ENCODE results near the gene THAP3. TPM values are rescaled to one million over a fixed set of nuclear protein-coding genes. Genes with fewer than 3 reads are reported as not detected.

Gene THAP3
- total and polyA plus RNA-seq, 2 experiments from 2014 or later, result 15.1 to 23.8 TPM

DNA sequence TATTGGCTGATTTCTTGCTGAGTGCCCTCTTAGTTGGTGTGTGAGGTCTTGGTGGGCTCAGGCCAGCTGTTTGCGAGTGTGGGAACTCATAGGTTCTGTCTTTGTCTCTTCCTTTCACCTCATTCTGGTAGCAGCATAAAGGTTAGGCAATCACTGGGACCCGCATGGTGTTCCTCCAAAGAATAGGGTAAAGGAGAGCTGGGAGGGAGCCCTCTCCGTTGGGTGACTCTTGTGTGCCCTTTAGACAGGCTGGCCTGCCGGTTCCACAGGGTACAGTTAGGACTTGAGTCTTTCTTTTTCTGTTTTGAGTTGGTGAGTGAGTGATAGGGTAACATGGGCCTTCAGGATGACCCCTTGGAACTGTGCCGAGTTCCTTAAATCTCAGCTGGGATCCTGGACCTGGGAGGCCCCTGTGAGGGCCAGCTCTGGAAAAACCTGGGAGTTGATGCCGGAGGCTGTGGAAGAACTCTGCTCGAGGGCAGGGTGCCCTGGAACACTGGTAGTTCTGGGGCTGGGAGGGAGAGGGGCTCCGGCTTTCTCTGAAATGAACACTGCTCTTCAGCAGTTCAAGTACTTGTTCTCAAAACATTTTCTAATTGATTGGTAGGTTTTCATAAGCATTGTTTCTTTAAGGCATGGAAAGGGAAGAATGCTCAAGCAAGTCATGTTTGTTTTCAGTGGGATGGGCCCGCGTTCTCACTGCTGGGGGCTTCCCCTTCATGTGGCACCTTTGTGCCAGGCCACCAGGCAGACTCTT is 2.1 kb upstream of the THAP3 start (continued):
- TF ChIP-seq, protein P1, sequence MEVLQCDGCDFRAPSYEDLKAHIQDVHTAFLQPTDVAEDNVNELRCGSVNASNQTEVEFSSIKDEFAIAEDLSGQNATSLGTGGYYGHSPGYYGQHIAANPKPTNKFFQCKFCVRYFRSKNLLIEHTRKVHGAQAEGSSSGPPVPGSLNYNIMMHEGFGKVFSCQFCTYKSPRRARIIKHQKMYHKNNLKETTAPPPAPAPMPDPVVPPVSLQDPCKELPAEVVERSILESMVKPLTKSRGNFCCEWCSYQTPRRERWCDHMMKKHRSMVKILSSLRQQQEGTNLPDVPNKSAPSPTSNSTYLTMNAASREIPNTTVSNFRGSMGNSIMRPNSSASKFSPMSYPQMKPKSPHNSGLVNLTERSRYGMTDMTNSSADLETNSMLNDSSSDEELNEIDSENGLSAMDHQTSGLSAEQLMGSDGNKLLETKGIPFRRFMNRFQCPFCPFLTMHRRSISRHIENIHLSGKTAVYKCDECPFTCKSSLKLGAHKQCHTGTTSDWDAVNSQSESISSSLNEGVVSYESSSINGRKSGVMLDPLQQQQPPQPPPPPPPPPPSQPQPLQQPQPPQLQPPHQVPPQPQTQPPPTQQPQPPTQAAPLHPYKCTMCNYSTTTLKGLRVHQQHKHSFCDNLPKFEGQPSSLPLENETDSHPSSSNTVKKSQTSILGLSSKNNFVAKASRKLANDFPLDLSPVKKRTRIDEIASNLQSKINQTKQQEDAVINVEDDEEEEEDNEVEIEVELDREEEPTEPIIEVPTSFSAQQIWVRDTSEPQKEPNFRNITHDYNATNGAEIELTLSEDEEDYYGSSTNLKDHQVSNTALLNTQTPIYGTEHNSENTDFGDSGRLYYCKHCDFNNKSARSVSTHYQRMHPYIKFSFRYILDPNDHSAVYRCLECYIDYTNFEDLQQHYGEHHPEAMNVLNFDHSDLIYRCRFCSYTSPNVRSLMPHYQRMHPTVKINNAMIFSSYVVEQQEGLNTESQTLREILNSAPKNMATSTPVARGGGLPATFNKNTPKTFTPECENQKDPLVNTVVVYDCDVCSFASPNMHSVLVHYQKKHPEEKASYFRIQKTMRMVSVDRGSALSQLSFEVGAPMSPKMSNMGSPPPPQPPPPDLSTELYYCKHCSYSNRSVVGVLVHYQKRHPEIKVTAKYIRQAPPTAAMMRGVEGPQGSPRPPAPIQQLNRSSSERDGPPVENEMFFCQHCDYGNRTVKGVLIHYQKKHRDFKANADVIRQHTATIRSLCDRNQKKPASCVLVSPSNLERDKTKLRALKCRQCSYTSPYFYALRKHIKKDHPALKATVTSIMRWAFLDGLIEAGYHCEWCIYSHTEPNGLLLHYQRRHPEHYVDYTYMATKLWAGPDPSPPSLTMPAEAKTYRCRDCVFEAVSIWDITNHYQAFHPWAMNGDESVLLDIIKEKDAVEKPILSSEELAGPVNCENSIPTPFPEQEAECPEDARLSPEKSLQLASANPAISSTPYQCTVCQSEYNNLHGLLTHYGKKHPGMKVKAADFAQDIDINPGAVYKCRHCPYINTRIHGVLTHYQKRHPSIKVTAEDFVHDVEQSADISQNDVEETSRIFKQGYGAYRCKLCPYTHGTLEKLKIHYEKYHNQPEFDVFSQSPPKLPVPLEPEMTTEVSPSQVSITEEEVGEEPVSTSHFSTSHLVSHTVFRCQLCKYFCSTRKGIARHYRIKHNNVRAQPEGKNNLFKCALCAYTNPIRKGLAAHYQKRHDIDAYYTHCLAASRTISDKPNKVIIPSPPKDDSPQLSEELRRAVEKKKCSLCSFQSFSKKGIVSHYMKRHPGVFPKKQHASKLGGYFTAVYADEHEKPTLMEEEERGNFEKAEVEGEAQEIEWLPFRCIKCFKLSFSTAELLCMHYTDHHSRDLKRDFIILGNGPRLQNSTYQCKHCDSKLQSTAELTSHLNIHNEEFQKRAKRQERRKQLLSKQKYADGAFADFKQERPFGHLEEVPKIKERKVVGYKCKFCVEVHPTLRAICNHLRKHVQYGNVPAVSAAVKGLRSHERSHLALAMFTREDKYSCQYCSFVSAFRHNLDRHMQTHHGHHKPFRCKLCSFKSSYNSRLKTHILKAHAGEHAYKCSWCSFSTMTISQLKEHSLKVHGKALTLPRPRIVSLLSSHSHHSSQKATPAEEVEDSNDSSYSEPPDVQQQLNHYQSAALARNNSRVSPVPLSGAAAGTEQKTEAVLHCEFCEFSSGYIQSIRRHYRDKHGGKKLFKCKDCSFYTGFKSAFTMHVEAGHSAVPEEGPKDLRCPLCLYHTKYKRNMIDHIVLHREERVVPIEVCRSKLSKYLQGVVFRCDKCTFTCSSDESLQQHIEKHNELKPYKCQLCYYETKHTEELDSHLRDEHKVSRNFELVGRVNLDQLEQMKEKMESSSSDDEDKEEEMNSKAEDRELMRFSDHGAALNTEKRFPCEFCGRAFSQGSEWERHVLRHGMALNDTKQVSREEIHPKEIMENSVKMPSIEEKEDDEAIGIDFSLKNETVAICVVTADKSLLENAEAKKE (CRISPR knock-in tag; IDR thresholded peaks at IDR 0.05), result no peak
- TF ChIP-seq STAT1 (IDR thresholded peaks at IDR 0.05; ENCODE audit: unreplicated experiment) (no peak), NANOG (IDR thresholded peaks at IDR 0.05; ENCODE audit: borderline replicate concordance) (no peak), POLR2AphosphoS5 (IDR thresholded peaks at IDR 0.05; ENCODE audit: low read depth) (no peak), EZH2phosphoT487 (IDR thresholded peaks at IDR 0.05; ENCODE audit: unreplicated experiment) (no peak), EZH2 (IDR thresholded peaks at IDR 0.05; ENCODE audit: low read depth, unreplicated experiment) (no peak), ZNF331 (CRISPR knock-in tag; IDR thresholded peaks at IDR 0.05; ENCODE audit: low read depth) (no peak)

DNA sequence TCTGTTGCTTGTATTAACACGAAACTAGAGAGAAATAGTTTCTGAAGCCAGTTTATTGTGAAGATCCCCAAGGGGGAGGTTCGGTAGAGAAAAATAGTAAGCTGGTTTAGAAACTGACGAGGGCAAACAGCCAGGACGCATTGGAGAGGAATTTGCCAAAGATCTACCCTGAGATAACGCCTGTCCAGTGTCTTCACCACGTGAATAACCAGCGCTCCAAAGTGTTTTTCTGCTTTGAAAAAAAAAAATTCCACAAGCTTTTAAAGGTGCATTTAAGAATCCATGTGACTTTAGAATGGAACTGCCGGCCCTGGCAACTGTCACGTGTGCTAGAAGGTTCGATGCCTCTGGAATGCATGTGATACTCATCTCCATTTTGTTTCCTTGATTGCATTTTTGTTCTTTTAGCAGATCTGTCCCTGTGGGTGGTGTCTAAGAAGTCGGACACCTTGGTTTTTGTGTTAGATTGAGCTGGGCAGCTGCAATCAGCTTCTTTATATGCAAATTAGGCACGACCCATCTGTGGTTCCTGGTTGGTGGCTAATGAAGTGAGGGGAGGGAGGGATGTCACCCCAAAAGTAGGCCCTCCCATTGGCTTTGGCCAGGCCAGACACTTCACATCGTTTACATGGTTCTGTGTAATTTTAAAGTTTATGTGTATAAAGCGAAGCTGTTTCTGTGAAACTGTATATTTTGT is 1.3 kb upstream of the THAP3 start:
- H3K27me3 ChIP-seq (ENCODE audit: insufficient read depth), result no peaks in the 10 kb centered on the region
- peaks cover 15% of the 10 kb centered on the region for H3K27me3 Mint-ChIP-seq (ENCODE audit: insufficient read depth, low read depth, poor library complexity)
- H2AFZ ChIP-seq, result no peak overlapping the region
- H3K4me1 Mint-ChIP-seq, result peaks cover 20% of the 10 kb centered on the region
- DNase-seq (ENCODE audit: low spot score) (no peak), ATAC-seq (no peak)
- peaks cover 34% of the 10 kb centered on the region for H3F3A ChIP-seq (replicated peaks; ENCODE audit: low read depth)
- H3K4me3 Mint-ChIP-seq, result no peak overlapping the region; the same call in 2 of the 3 replicates
- H4K20me1 ChIP-seq (replicated peaks; ENCODE audit: insufficient read depth), result peaks cover 55% of the 10 kb centered on the region
- H3K36me3 ChIP-seq (ENCODE audit: insufficient read depth), result peaks cover 21% of the 10 kb centered on the region
- peak overlapping the region; percentile 88 for H3K27ac ChIP-seq (ENCODE audit: low read depth)
- H3K36me3 Mint-ChIP-seq (ENCODE audit: low read depth), result peaks cover 57% of the 10 kb centered on the region
- H3K4me3 ChIP-seq, result no peak overlapping the region
- no peak overlapping the region for H3K27ac Mint-ChIP-seq
- H3K4me1 ChIP-seq (ENCODE audit: insufficient read depth), result peaks cover 10% of the 10 kb centered on the region
- H3K9me3 Mint-ChIP-seq, result no peaks in the 10 kb centered on the region
- H3K79me2 ChIP-seq (replicated peaks; ENCODE audit: insufficient read depth), result peaks cover 72% of the 10 kb centered on the region
- no peaks in the 10 kb centered on the region for H3K9me2 ChIP-seq (ENCODE audit: insufficient read depth)
- H3K4me2 ChIP-seq, result no peak overlapping the region
- TF ChIP-seq, protein P2, sequence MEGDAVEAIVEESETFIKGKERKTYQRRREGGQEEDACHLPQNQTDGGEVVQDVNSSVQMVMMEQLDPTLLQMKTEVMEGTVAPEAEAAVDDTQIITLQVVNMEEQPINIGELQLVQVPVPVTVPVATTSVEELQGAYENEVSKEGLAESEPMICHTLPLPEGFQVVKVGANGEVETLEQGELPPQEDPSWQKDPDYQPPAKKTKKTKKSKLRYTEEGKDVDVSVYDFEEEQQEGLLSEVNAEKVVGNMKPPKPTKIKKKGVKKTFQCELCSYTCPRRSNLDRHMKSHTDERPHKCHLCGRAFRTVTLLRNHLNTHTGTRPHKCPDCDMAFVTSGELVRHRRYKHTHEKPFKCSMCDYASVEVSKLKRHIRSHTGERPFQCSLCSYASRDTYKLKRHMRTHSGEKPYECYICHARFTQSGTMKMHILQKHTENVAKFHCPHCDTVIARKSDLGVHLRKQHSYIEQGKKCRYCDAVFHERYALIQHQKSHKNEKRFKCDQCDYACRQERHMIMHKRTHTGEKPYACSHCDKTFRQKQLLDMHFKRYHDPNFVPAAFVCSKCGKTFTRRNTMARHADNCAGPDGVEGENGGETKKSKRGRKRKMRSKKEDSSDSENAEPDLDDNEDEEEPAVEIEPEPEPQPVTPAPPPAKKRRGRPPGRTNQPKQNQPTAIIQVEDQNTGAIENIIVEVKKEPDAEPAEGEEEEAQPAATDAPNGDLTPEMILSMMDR (conservative IDR thresholded peaks at IDR 0.05; ENCODE audit: low read depth in 2 of 2), result no peak
- TF ChIP-seq EZH2phosphoT487 (IDR thresholded peaks at IDR 0.05; ENCODE audit: unreplicated experiment), result no peak

Data from GM23338 (cell line).